ENCODE results near the gene CASP8.

CASP8 gene

DNA sequence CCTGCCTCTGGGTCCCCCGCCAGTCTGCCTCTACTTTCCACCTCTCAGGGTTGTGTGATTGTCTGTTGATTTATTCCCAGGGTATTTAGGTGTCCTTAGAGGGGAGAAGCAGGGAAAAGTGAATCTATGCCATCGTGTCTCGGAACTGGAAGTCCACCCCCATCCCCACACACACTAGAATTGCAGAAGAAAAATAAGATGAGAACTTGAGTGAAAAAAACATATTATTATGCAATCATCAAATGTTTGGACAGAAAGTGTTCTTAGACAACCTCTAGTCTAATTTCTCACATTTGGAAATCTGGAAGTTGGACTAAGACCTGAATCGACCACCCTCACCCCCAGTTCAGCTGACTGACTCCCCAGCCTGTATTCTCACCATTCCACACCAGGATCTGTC is 14.1 kb upstream of the CASP8 start:
- Histone ChIP-seq H3K4me1 (ENCODE audit: insufficient read depth, low read length) (peaks cover 7% of the 10 kb centered on the region; the same call in 1 of the 2 replicates), H4K20me1 (ENCODE audit: insufficient read depth, low read length) (no peaks in the 10 kb centered on the region; the same call in 1 of the 2 replicates), H3K79me2 (ENCODE audit: insufficient read depth, low read length) (peaks cover 65% of the 10 kb centered on the region), H3K4me2 (ENCODE audit: insufficient read depth, low read length) (no peak overlapping the region), H3K36me3 (ENCODE audit: insufficient read depth, low read length) (peaks cover 23% of the 10 kb centered on the region), H3K27me3 (ENCODE audit: insufficient read depth, low read length, poor library complexity) (no peaks in the 10 kb centered on the region), H3K4me3 (ENCODE audit: low read depth in 1 of 2, low read length in 2 of 2) (no peak overlapping the region), H3K9ac (ENCODE audit: low read depth, low read length) (no peak overlapping the region), H3K27ac (ENCODE audit: low read length) (peak overlapping the region; percentile 31), H3K9me3 (ENCODE audit: insufficient read depth, low read length, severe bottlenecking) (peaks cover 4% of the 10 kb centered on the region), H2AFZ (ENCODE audit: low read depth, low read length) (no peak overlapping the region)
- ATAC-seq (ENCODE audit: insufficient read depth, low read depth) (no peak), DNase-seq (peak; percentile 2)
- TF ChIP-seq EZH2 (IDR thresholded peaks at IDR 0.05; ENCODE audit: borderline replicate concordance, low read depth, low read length, severe bottlenecking) = no peak
- TF ChIP-seq, protein P1, sequence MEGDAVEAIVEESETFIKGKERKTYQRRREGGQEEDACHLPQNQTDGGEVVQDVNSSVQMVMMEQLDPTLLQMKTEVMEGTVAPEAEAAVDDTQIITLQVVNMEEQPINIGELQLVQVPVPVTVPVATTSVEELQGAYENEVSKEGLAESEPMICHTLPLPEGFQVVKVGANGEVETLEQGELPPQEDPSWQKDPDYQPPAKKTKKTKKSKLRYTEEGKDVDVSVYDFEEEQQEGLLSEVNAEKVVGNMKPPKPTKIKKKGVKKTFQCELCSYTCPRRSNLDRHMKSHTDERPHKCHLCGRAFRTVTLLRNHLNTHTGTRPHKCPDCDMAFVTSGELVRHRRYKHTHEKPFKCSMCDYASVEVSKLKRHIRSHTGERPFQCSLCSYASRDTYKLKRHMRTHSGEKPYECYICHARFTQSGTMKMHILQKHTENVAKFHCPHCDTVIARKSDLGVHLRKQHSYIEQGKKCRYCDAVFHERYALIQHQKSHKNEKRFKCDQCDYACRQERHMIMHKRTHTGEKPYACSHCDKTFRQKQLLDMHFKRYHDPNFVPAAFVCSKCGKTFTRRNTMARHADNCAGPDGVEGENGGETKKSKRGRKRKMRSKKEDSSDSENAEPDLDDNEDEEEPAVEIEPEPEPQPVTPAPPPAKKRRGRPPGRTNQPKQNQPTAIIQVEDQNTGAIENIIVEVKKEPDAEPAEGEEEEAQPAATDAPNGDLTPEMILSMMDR (IDR thresholded peaks at IDR 0.05; ENCODE audit: borderline replicate concordance, extremely low read depth, low read length, poor library complexity, severe bottlenecking) = no peak

DNA sequence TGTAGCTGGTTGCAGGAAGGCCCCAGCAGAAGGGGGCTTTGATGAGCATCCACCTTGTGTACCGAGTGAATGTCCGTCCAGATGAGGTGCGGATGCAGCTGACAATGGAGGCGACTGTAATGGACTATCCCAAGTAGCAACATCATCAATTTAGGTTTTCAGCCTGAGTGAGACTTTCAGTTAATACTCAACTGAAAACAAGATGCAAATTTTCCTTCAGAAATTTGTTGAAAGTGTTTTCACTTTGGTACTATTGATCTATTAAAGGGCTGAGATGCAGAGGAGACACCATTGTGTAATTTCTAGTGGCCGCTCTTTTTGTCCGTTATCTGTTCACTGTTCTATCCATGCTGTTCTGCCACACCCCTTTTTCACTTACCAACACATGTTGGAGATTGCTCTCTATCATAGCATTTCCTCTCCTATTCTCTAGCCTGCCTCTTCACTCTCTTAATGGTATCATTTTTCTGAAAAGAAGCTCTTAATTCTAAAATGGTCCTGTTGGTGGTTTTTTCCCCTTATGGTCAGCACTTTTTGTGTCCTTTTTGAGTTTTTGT is 12.0 kb upstream of the CASP8 start:
- peaks cover 18% of the 10 kb centered on the region for H3K36me3 ChIP-seq (ENCODE audit: insufficient read depth, low read length)
- peaks cover 27% of the 10 kb centered on the region for H3K4me1 ChIP-seq (ENCODE audit: insufficient read depth, low read length)
- H3K9me3 ChIP-seq (ENCODE audit: insufficient read depth, low read length, severe bottlenecking) = peaks cover 4% of the 10 kb centered on the region
- H3K4me3 ChIP-seq (ENCODE audit: low read depth in 1 of 2, low read length in 2 of 2) = no peak overlapping the region
- TF ChIP-seq EZH2 (IDR thresholded peaks at IDR 0.05; ENCODE audit: borderline replicate concordance, low read depth, low read length, severe bottlenecking) = no peak
- TF ChIP-seq, protein P1 (IDR thresholded peaks at IDR 0.05; ENCODE audit: borderline replicate concordance, extremely low read depth, low read length, poor library complexity, severe bottlenecking) = no peak
- DNase-seq (peak; percentile 1), ATAC-seq (ENCODE audit: insufficient read depth, low read depth) (no peak)
- peaks cover 57% of the 10 kb centered on the region for H3K79me2 ChIP-seq (ENCODE audit: insufficient read depth, low read length)
- H2AFZ ChIP-seq (ENCODE audit: low read depth, low read length) = no peak overlapping the region
- H3K9ac ChIP-seq (ENCODE audit: low read depth, low read length) = no peak overlapping the region
- H4K20me1 ChIP-seq (ENCODE audit: insufficient read depth, low read length) = no peaks in the 10 kb centered on the region; the same call in 1 of the 2 replicates
- peak overlapping the region; percentile 44 for H3K27ac ChIP-seq (ENCODE audit: low read length)
- H3K27me3 ChIP-seq (ENCODE audit: insufficient read depth, low read length, poor library complexity) = no peaks in the 10 kb centered on the region
- no peak overlapping the region for H3K4me2 ChIP-seq (ENCODE audit: insufficient read depth, low read length)

DNA sequence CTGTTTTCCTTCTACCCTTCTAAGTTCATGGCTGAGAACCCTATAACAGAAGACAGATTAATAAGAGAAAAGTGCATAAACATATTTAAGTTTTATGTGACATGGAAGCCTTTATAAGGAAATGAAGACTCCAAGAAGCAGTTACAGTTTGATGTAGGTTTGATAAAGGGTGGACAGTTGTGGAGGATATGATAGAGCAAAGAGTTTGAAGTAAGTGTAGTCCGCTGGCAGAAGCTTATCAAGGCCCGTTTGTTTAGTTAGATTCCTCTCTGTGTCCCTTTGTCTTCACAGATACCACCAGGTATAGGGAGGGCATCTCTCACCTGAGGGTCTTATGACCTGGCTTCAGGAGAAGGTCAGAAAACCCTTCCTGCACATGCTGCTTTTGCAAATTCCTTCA is 10.4 kb upstream of the CASP8 start:
- no peak for TF ChIP-seq EZH2 (IDR thresholded peaks at IDR 0.05; ENCODE audit: borderline replicate concordance, low read depth, low read length, severe bottlenecking)
- TF ChIP-seq, protein P1 (IDR thresholded peaks at IDR 0.05; ENCODE audit: borderline replicate concordance, extremely low read depth, low read length, poor library complexity, severe bottlenecking) = no peak
- no peak overlapping the region for H2AFZ ChIP-seq (ENCODE audit: low read depth, low read length)
- peaks cover 25% of the 10 kb centered on the region for H3K36me3 ChIP-seq (ENCODE audit: insufficient read depth, low read length)
- peaks cover 4% of the 10 kb centered on the region for H3K9me3 ChIP-seq (ENCODE audit: insufficient read depth, low read length, severe bottlenecking)
- no peak overlapping the region for H3K4me2 ChIP-seq (ENCODE audit: insufficient read depth, low read length)
- H3K27ac ChIP-seq (ENCODE audit: low read length) = peak overlapping the region; percentile 66
- H4K20me1 ChIP-seq (ENCODE audit: insufficient read depth, low read length) = no peaks in the 10 kb centered on the region
- no peak overlapping the region for H3K9ac ChIP-seq (ENCODE audit: low read depth, low read length)
- DNase-seq = no peak
- H3K4me1 ChIP-seq (ENCODE audit: insufficient read depth, low read length) = peaks cover 42% of the 10 kb centered on the region
- ATAC-seq (ENCODE audit: insufficient read depth, low read depth) = no peak
- no peaks in the 10 kb centered on the region for H3K27me3 ChIP-seq (ENCODE audit: insufficient read depth, low read length, poor library complexity)
- no peak overlapping the region for H3K4me3 ChIP-seq (ENCODE audit: low read depth in 1 of 2, low read length in 2 of 2)
- H3K79me2 ChIP-seq (ENCODE audit: insufficient read depth, low read length) = peaks cover 65% of the 10 kb centered on the region

All from DND-41 (cell line).